ENCODE data around the gene FAM180A.

GRCh38 chr7:135786911-135787310 is 38.3 kb upstream of the FAM180A start:
- no peak for TF ChIP-seq EZH2 (IDR thresholded peaks at IDR 0.05; ENCODE audit: low read length, unreplicated experiment)
- TF ChIP-seq, protein P1, sequence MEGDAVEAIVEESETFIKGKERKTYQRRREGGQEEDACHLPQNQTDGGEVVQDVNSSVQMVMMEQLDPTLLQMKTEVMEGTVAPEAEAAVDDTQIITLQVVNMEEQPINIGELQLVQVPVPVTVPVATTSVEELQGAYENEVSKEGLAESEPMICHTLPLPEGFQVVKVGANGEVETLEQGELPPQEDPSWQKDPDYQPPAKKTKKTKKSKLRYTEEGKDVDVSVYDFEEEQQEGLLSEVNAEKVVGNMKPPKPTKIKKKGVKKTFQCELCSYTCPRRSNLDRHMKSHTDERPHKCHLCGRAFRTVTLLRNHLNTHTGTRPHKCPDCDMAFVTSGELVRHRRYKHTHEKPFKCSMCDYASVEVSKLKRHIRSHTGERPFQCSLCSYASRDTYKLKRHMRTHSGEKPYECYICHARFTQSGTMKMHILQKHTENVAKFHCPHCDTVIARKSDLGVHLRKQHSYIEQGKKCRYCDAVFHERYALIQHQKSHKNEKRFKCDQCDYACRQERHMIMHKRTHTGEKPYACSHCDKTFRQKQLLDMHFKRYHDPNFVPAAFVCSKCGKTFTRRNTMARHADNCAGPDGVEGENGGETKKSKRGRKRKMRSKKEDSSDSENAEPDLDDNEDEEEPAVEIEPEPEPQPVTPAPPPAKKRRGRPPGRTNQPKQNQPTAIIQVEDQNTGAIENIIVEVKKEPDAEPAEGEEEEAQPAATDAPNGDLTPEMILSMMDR (conservative IDR thresholded peaks at IDR 0.05; ENCODE audit: low read depth, low read length) = no peak

Data from PC-3 (cell line).